Ascending aorta (tissue), 2 donors: Measurements from ENCODE around the gene SAMD10. TPM values are rescaled to one million over a fixed set of nuclear protein-coding genes. Genes with fewer than 3 reads are reported as not detected.
"Not testable (repeated sequence)": the region's sequence is repeated elsewhere in the genome, so short reads cannot be mapped to it uniquely, and the experiment has no call there.

Experiments
- DNase-seq, 2 donors: peaks; one replicate each; pipeline ENCODE4 v3.0.0-alpha.2; 2019; ENCODE audit warnings: low spot score in 2 of 2
- H3K27ac ChIP-seq, 2 donors: fragments of 200-600 bp; sonication (generic); one replicate each; pipeline ENCODE4 v1.5.1; 2016 to 2017; ENCODE audit warnings: mild to moderate bottlenecking in 1 of 2
- H3K27me3 ChIP-seq: fragments of 200-600 bp; sonication (generic); one replicate; pipeline ENCODE4 v1.5.1; 2017
- H3K36me3 ChIP-seq, 2 donors: fragments of 200-600 bp; sonication (generic); one replicate each; pipeline ENCODE4 v1.5.1; 2016
- H3K4me1 ChIP-seq, 2 donors: fragments of 200-600 bp; sonication (generic); one replicate each; pipeline ENCODE4 v1.5.1; 2016 to 2017; ENCODE audit warnings: mild to moderate bottlenecking in 1 of 2
- H3K4me3 ChIP-seq, 2 donors: fragments of 200-600 bp; sonication (generic); one replicate each; pipeline ENCODE4 v1.5.1; 2016 to 2017; ENCODE audit warnings: mild to moderate bottlenecking in 1 of 2
- H3K9me3 ChIP-seq, 2 donors: fragments of 200-600 bp; sonication (generic); one replicate each; pipeline ENCODE4 v1.5.1; 2016
- CTCF ChIP-seq, 3 experiments: fragments of 200-600 bp in 2 of 3; fragments of 450-650 bp in 1 of 3; sonication (generic) in 2 of 3; IDR thresholded peaks; one replicate each; pipeline ENCODE4 v1.5.1; 2016 to 2019; ENCODE audit warnings: antibody characterized with exemption in 3 of 3, mild to moderate bottlenecking in 1 of 3, moderate library complexity in 1 of 3
- intact Hi-C: fragments of 100-400 bp; cut with DNase I; formaldehyde crosslinking; loops from one replicate; pipeline ENCODE4 v1.15.1; 2023
- total RNA-seq: library from RNA; depleted of rRNA; stranded (reverse); fragments of >200 nt; gene quantifications from one replicate; pipeline ENCODE4 v1.1.0, GENCODE V29; 2016

Gene SAMD10
- total RNA-seq, 1 donor from 2014 or later, result not detected

GRCh38 chr20:64024141-64024990 is 44.9 kb upstream of the SAMD10 start:
- DNase-seq, result no peak
- no peaks in the 10 kb centered on the region for H3K4me1 ChIP-seq
- no peak overlapping the region for H3K27ac ChIP-seq
- no peak overlapping the region for H3K4me3 ChIP-seq
- H3K27me3 ChIP-seq, result no peaks in the 10 kb centered on the region
- no peaks in the 10 kb centered on the region for H3K9me3 ChIP-seq
- intact Hi-C loops, result no loop called here
- no peak for TF ChIP-seq CTCF (IDR thresholded peaks at IDR 0.05)
- H3K36me3 ChIP-seq, result peaks cover 94 to 97% of the 10 kb centered on the region in 2 donors

- intact Hi-C loops, result no loop called here
- Histone ChIP-seq H3K27ac (no peak overlapping the region), H3K36me3 (peaks cover 91 to 97% of the 10 kb centered on the region in 2 donors), H3K4me1 (no peaks in the 10 kb centered on the region), H3K4me3 (no peak overlapping the region), H3K9me3 (no peaks in the 10 kb centered on the region), H3K27me3 (no peaks in the 10 kb centered on the region)
- TF ChIP-seq CTCF (IDR thresholded peaks at IDR 0.05), result no peak
- DNase-seq, result no peak
Observed at GRCh38 chr20:64023361-64024140, 44.1 kb upstream of the SAMD10 start.

- Histone ChIP-seq H3K27me3 (no peaks in the 10 kb centered on the region), H3K36me3 (peaks cover 92 to 97% of the 10 kb centered on the region in 2 donors), H3K27ac (no peak overlapping the region), H3K9me3 (no peaks in the 10 kb centered on the region), H3K4me3 (no peak overlapping the region), H3K4me1 (no peaks in the 10 kb centered on the region)
- no peak for TF ChIP-seq CTCF (IDR thresholded peaks at IDR 0.05)
- intact Hi-C loops, result no loop called here
- no peak for DNase-seq
Observed at GRCh38 chr20:64022671-64023360, 43.4 kb upstream of the SAMD10 start.

GRCh38 chr20:64021124-64021975 is 41.9 kb upstream of the SAMD10 start:
- H3K27me3 ChIP-seq, result no peaks in the 10 kb centered on the region
- DNase-seq, result no peak
- no peaks in the 10 kb centered on the region for H3K9me3 ChIP-seq
- peaks cover 91 to 97% of the 10 kb centered on the region in 2 donors for H3K36me3 ChIP-seq
- no peak for TF ChIP-seq CTCF (IDR thresholded peaks at IDR 0.05)
- H3K27ac ChIP-seq, result no peak overlapping the region
- no peaks in the 10 kb centered on the region for H3K4me1 ChIP-seq
- intact Hi-C loops, result no loop called here
- no peak overlapping the region for H3K4me3 ChIP-seq

- H3K36me3 ChIP-seq, result peaks cover 76 to 78% of the 10 kb centered on the region in 2 donors
- no peak overlapping the region for H3K4me3 ChIP-seq
- TF ChIP-seq CTCF (IDR thresholded peaks at IDR 0.05), result no peak
Observed at GRCh38 chr20:64015635-64016034, 36.2 kb upstream of the SAMD10 start.

GRCh38 chr20:64012385-64013154 is 33.1 kb upstream of the SAMD10 start:
- intact Hi-C loops, H3K4me1 ChIP-seq, DNase-seq, H3K27me3 ChIP-seq, H3K9me3 ChIP-seq, H3K4me3 ChIP-seq, H3K27ac ChIP-seq: not testable (repeated sequence)
- peaks cover 60 to 76% of the 10 kb centered on the region in 2 donors for H3K36me3 ChIP-seq

More at GRCh38 chr20:64015635-64016034, 36.2 kb upstream of the SAMD10 start:
- no peak overlapping the region for H3K27ac ChIP-seq
- H3K9me3 ChIP-seq, result no peaks in the 10 kb centered on the region
- no peak for DNase-seq
- no peaks in the 10 kb centered on the region for H3K4me1 ChIP-seq
- no peaks in the 10 kb centered on the region for H3K27me3 ChIP-seq
- intact Hi-C loops, result no loop called here
